Endothelial cell of umbilical vein (primary cell): ENCODE measurements around the gene F2RL3. TPM values are rescaled to one million over a fixed set of nuclear protein-coding genes. Genes with fewer than 3 reads are reported as not detected.

Experiments
- BruUV-seq: library from RNA; stranded (reverse); fragments of 400-500 nt; replicated peaks from 2 replicates; lab custom pipeline; 2021; lab: Mats Ljungman, UMichigan
- CTCF ChIA-PET: fragments of 300-600, 350-600 bp; sonication (Branson Sonifier 250); formaldehyde crosslinking; loops from one replicate; lab custom pipeline; 2021; ENCODE audit warnings: antibody characterized with exemption, inconsistent platforms; lab: Charles Lee
- POLR2A ChIA-PET: fragments of 300-600, 350-600 bp; sonication (Branson Sonifier 250); formaldehyde crosslinking; loops from one replicate; lab custom pipeline; 2021; ENCODE audit warnings: antibody characterized with exemption, inconsistent platforms; lab: Charles Lee
- DNase-seq: peaks from one replicate; pipeline ENCODE4 v3.0.0-alpha.2; 2011; ENCODE audit warnings: low read depth, low spot score
- FAIRE-seq: peaks from 2 replicates; lab custom pipeline; 2011; peaks lifted over from hg19 to GRCh38; lab: Jason Lieb, UNC
- H2AFZ ChIP-seq: 2 replicates; pipeline ENCODE4 v1.6.0; 2012; ENCODE audit warnings: low read depth, low read length, control low read depth, inconsistent platforms
- H3K27ac ChIP-seq: 2 replicates; pipeline ENCODE4 v1.5.1; 2011; ENCODE audit warnings: low read depth, mild to moderate bottlenecking, control low read depth, low read length, moderate library complexity; ENCODE audit not compliant: insufficient read depth
- H3K27me3 ChIP-seq, 2 experiments: 2 replicates each; pipeline versions ENCODE4 v1.6.0 to v1.6.1; 2011; ENCODE audit warnings: low read length in 2 of 2, mixed read lengths in 1 of 2; ENCODE audit not compliant: control insufficient read depth in 2 of 2, insufficient read depth in 2 of 2
- H3K36me3 ChIP-seq, 2 experiments: 2 replicates in 1 of 2; 3 replicates in 1 of 2; pipeline ENCODE4 v1.5.1; 2011; ENCODE audit warnings: low read length in 2 of 2, mild to moderate bottlenecking in 1 of 2, moderate library complexity in 1 of 2; ENCODE audit not compliant: control insufficient read depth in 2 of 2, insufficient read depth in 2 of 2; ENCODE audit errors: extremely low read depth in 1 of 2
- H3K4me1 ChIP-seq: 3 replicates; pipeline ENCODE4 v1.5.1; 2011; ENCODE audit warnings: mild to moderate bottlenecking, low read length; ENCODE audit not compliant: control insufficient read depth, insufficient read depth; ENCODE audit errors: extremely low read depth
- H3K4me2 ChIP-seq: 2 replicates; pipeline ENCODE4 v1.6.1; 2011; ENCODE audit warnings: low read length, control low read depth, mixed read lengths; ENCODE audit not compliant: insufficient read depth
- H3K4me3 ChIP-seq, 3 experiments: fragments of 200-600 bp in 1 of 3; sonication (generic), shearing (Covaris generic) in 1 of 3; replicated peaks in 1 of 3; 2 replicates each; pipeline ENCODE4 v1.5.1; 2011 to 2016; ENCODE audit warnings: control low read depth in 3 of 3, low read length in 3 of 3, mild to moderate bottlenecking in 2 of 3, inconsistent platforms in 1 of 3, low read depth in 1 of 3, moderate library complexity in 1 of 3; ENCODE audit not compliant: insufficient read depth in 1 of 3
- H3K79me2 ChIP-seq: 2 replicates; pipeline ENCODE4 v1.6.0; 2012; ENCODE audit warnings: low read length, inconsistent platforms; ENCODE audit not compliant: control insufficient read depth, insufficient read depth
- H3K9ac ChIP-seq: replicated peaks from 2 replicates; pipeline ENCODE3; 2011; ENCODE audit warnings: low read length, control low read depth; ENCODE audit not compliant: insufficient read depth; ENCODE audit errors: extremely low read depth
- H3K9me1 ChIP-seq: replicated peaks from 3 replicates; pipeline ENCODE4 v1.6.0; 2011; ENCODE audit warnings: mild to moderate bottlenecking, low read length; ENCODE audit not compliant: control insufficient read depth, insufficient read depth; ENCODE audit errors: extremely low read depth
- H3K9me3 ChIP-seq: replicated peaks from 2 replicates; pipeline ENCODE4 v1.5.1; 2012; ENCODE audit warnings: low read length, inconsistent platforms; ENCODE audit not compliant: control insufficient read depth, insufficient read depth
- H4K20me1 ChIP-seq: replicated peaks from 2 replicates; pipeline ENCODE3; 2011; ENCODE audit warnings: mild to moderate bottlenecking, low read length; ENCODE audit not compliant: control insufficient read depth, insufficient read depth; ENCODE audit errors: extremely low read depth
- CTCF ChIP-seq, 2 donors: IDR thresholded peaks; 1 replicate in 1 of 2; 2 replicates in 1 of 2; pipeline ENCODE4 v1.5.1; 2011; ENCODE audit warnings: low read length in 2 of 2, mild to moderate bottlenecking in 2 of 2, moderate library complexity in 2 of 2, control low read depth in 1 of 2, inconsistent platforms in 1 of 2, low read depth in 1 of 2; ENCODE audit not compliant: insufficient read depth in 1 of 2; ENCODE audit errors: extremely low read depth in 1 of 2
- EZH2 ChIP-seq: IDR thresholded peaks from 2 replicates; pipeline ENCODE4 v1.6.1; 2012; ENCODE audit warnings: borderline replicate concordance, low read depth, mild to moderate bottlenecking, moderate library complexity, low read length, inconsistent platforms; ENCODE audit not compliant: severe bottlenecking
- FOS ChIP-seq: IDR thresholded peaks from 2 replicates; pipeline ENCODE4 v1.6.1; 2011; ENCODE audit warnings: mild to moderate bottlenecking, low read length, moderate library complexity, borderline replicate concordance; ENCODE audit not compliant: insufficient read depth
- GATA2 ChIP-seq: IDR thresholded peaks from 2 replicates; pipeline ENCODE4 v1.7.0; 2011; ENCODE audit warnings: low read depth, mild to moderate bottlenecking, moderate library complexity, mixed read lengths, low read length; ENCODE audit not compliant: insufficient read length, insufficient read depth
- JUN ChIP-seq: IDR thresholded peaks from 2 replicates; pipeline ENCODE4 v1.6.1; 2011; ENCODE audit warnings: borderline replicate concordance, low read depth; ENCODE audit not compliant: insufficient read length, insufficient read depth
- MAX ChIP-seq: IDR thresholded peaks from 2 replicates; pipeline ENCODE4 v1.6.1; 2011; ENCODE audit not compliant: insufficient read depth, insufficient read length
- MYC ChIP-seq: IDR thresholded peaks from one replicate; pipeline ENCODE4 v1.6.1; 2011; ENCODE audit warnings: mild to moderate bottlenecking, low read depth, low read length
- POLR2A ChIP-seq: IDR thresholded peaks from 2 replicates; pipeline ENCODE4 v1.6.1; 2012; ENCODE audit warnings: low read depth, mild to moderate bottlenecking, control low read depth, low read length
- POLR2AphosphoS5 ChIP-seq: IDR thresholded peaks from 2 replicates; pipeline ENCODE4 v1.6.1; 2012; ENCODE audit warnings: low read depth, mild to moderate bottlenecking, control low read depth, low read length, moderate library complexity; ENCODE audit not compliant: insufficient read depth
- dilution Hi-C: fragments of 300-500 bp; cut with MboI; formaldehyde crosslinking; loops from one replicate; pipeline ENCODE4 v1.15.0; 2019; ENCODE audit warnings: low sequenced_read_pairs; ENCODE audit not compliant: extremely low pct_ligation_motif_present
- intact Hi-C: fragments of 100-400 bp; cut with micrococcal nuclease; formaldehyde crosslinking; loops from one replicate; pipeline ENCODE4 v1.10.0; 2022
- polyA plus RNA-seq, 4 experiments: library from polyadenylated mRNA; depleted of rRNA in 3 of 4; stranded (reverse) in 3 of 4; unstranded in 1 of 4; fragments of >200 nt; gene quantifications; 2 replicates each; pipeline versions ENCODE4 v1.2.1 to v1.2.3, GENCODE V29; 2011 to 2012; ENCODE audit warnings: missing spikeins in 1 of 4
- total RNA-seq: library from RNA; stranded (reverse); gene quantifications from 2 replicates; pipeline ENCODE4 v1.2.3, GENCODE V29; 2021

Gene F2RL3
- total and polyA plus RNA-seq, 2 donors (not counting 3 experiments of a cell fraction or from before 2014, with no cell fraction given), result 1.2 to 1.7 TPM

DNA sequence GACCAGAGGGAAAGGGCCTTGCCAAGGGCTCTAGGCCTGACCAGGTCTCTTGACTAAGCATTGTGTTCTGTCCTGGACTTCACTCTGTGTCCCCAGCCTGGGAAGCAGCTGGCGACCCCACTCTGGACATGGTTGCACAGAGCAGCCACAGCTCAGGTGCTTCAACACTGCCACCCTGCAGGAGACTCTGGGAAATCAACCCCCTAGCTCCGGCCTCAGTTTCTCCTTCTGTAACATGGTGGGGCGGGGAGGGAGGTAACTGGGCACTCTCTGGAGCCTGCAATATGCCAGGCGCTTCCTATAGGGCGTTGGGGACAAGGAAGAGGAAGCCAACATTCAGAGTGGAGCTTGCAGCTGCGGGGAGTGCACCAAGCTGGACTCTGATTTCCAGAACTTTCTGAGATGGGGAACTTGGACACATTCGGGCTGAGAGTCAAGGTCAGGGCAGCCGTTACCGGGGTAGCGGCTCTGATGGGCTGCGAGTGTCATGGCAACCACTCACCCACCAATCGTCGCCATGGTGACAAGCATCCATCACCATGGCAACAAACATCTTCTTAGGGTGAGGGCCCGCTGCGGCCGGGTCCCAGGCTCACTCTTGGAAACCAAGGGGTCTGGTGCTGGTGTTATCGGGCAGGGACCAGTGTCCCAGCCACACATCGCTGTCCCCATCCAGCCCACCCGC, 12.8 kb downstream of the F2RL3 start:
- DNase-seq (no peak), FAIRE-seq (no peak)
- H3K4me2 ChIP-seq, result no peak overlapping the region
- ChIA-PET CTCF (interaction anchor here (0.9 to 2.7 kb wide), 5 partner anchors 56 to 187 kb away, joined by 3 to 13 read pairs (median 5); no protein-coding TSS in a partner anchor), POLR2A (no interaction called here)
- TF ChIP-seq JUN, result no peak
- no peak for TF ChIP-seq POLR2AphosphoS5
- TF ChIP-seq EZH2, result no peak
- TF ChIP-seq MAX, result no peak
- no peak for TF ChIP-seq GATA2
- no peak for TF ChIP-seq MYC
- no peak for TF ChIP-seq CTCF (IDR thresholded peaks at IDR 0.05; ENCODE audit: extremely low read depth in 1 of 2, insufficient read depth in 1 of 2, low read depth in 1 of 2, low read length in 2 of 2)
- no peak for TF ChIP-seq FOS
- TF ChIP-seq POLR2A, result no peak
- no peaks in the 10 kb centered on the region for H3K9me3 ChIP-seq
- no peak overlapping the region for H2AFZ ChIP-seq
- H3K36me3 ChIP-seq, result no peaks in the 10 kb centered on the region
- H3K9me1 ChIP-seq, result no peaks in the 10 kb centered on the region
- H3K27ac ChIP-seq, result no peak overlapping the region
- intact Hi-C loops (no loop called here), dilution Hi-C loops (no loop called here)
- no peak overlapping the region for H3K9ac ChIP-seq
- H3K4me1 ChIP-seq, result no peaks in the 10 kb centered on the region
- H4K20me1 ChIP-seq, result no peaks in the 10 kb centered on the region
- H3K4me3 ChIP-seq, result no peak overlapping the region
- H3K27me3 ChIP-seq, result no peaks in the 10 kb centered on the region
- BruUV-seq, result no TSS peak
- no peaks in the 10 kb centered on the region for H3K79me2 ChIP-seq
